Loucy (cell line): Measurements from ENCODE around the gene VPS8.

Experiments
- EZH2phosphoT487 ChIP-seq: fragments of 200-600 bp; IDR thresholded peaks from 2 replicates; pipeline ENCODE4 v1.6.1; 2018; ENCODE audit warnings: antibody characterized with exemption, mild to moderate bottlenecking, moderate library complexity, borderline replicate concordance
- TF ChIP-seq, protein P1 (sequence below): fragments of 200-600 bp; sonication (generic); conservative IDR thresholded peaks from 2 replicates; pipeline ENCODE4 v1.5.1; 2014; ENCODE audit warnings: mild to moderate bottlenecking, antibody characterized with exemption, low read length

GRCh38 chr3:184894051-184894450, 82.1 kb downstream of the VPS8 start:
- TF ChIP-seq, protein P1, sequence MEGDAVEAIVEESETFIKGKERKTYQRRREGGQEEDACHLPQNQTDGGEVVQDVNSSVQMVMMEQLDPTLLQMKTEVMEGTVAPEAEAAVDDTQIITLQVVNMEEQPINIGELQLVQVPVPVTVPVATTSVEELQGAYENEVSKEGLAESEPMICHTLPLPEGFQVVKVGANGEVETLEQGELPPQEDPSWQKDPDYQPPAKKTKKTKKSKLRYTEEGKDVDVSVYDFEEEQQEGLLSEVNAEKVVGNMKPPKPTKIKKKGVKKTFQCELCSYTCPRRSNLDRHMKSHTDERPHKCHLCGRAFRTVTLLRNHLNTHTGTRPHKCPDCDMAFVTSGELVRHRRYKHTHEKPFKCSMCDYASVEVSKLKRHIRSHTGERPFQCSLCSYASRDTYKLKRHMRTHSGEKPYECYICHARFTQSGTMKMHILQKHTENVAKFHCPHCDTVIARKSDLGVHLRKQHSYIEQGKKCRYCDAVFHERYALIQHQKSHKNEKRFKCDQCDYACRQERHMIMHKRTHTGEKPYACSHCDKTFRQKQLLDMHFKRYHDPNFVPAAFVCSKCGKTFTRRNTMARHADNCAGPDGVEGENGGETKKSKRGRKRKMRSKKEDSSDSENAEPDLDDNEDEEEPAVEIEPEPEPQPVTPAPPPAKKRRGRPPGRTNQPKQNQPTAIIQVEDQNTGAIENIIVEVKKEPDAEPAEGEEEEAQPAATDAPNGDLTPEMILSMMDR, result no peak
- TF ChIP-seq EZH2phosphoT487, result no peak
